Peyer's patch (tissue), 4 donors: ENCODE measurements around the gene EBF4.

Source experiments
- CTCF ChIP-seq, 6 experiments: fragments of 450-650 bp in 4 of 6; fragments of 200-600 bp in 2 of 6; sonication (generic) in 1 of 6; IDR thresholded peaks; one replicate each; pipeline ENCODE4 v1.5.1; 2017 to 2019; ENCODE audit warnings: antibody characterized with exemption in 6 of 6, mild to moderate bottlenecking in 3 of 6, moderate library complexity in 1 of 6
- POLR2A ChIP-seq, 2 donors: fragments of 450-650 bp; IDR thresholded peaks; one replicate each; pipeline ENCODE4 v1.5.1; 2017; ENCODE audit warnings: antibody characterized with exemption in 2 of 2, mild to moderate bottlenecking in 2 of 2, moderate library complexity in 2 of 2

- TF ChIP-seq CTCF (IDR thresholded peaks at IDR 0.05) (no peak), POLR2A (IDR thresholded peaks at IDR 0.05) (no peak)
These were observed 7.3 kb downstream of the EBF4 start for GRCh38 chr20:2699775-2700413.
